Naive thymus-derived CD4-positive, alpha-beta T cell (primary cell): ENCODE measurements around the gene EIF2S3. TPM values are rescaled to one million over a fixed set of nuclear protein-coding genes. Genes with fewer than 3 reads are reported as not detected.

Source experiments
- ATAC-seq: fragments of 150-1000 bp; cut with Tn5 transposase; 2 replicates; pipeline ENCODE4 v1.10.0; 2021; ENCODE audit warnings: mild to moderate bottlenecking, moderate library complexity
- CTCF ChIA-PET: fragments of 350-600 bp; sonication (Branson Sonifier 250); formaldehyde crosslinking; loops from one replicate; lab custom pipeline; 2021; ENCODE audit warnings: antibody characterized with exemption; lab: Charles Lee
- POLR2A ChIA-PET: fragments of 350-600 bp; sonication (Branson Sonifier 250); formaldehyde crosslinking; loops from one replicate; lab custom pipeline; 2021; ENCODE audit warnings: antibody characterized with exemption, inconsistent platforms; lab: Charles Lee
- DNase-seq, 9 donors: peaks; one replicate each; pipeline versions ENCODE4 v3.0.0 to v3.0.0-alpha.2; 2020 to 2022; ENCODE audit warnings: mixed read lengths in 1 of 9
- H3K27ac ChIP-seq: one replicate; pipeline ENCODE4 v1.7.0; 2013; ENCODE audit warnings: mild to moderate bottlenecking, low read depth, low read length, moderate library complexity
- H3K27me3 ChIP-seq, 2 donors: one replicate each; pipeline ENCODE4 v1.7.0; 2013; ENCODE audit warnings: low read length in 2 of 2, mild to moderate bottlenecking in 2 of 2, moderate library complexity in 2 of 2; ENCODE audit not compliant: control insufficient read depth in 2 of 2, insufficient read depth in 2 of 2
- H3K36me3 ChIP-seq, 3 experiments: 1 replicate in 2 of 3; 2 replicates in 1 of 3; pipeline ENCODE4 v1.7.0; 2013; ENCODE audit warnings: low read length in 3 of 3, mild to moderate bottlenecking in 3 of 3, moderate library complexity in 1 of 3; ENCODE audit not compliant: insufficient read depth in 3 of 3, control insufficient read depth in 2 of 3
- H3K4me1 ChIP-seq, 2 donors: one replicate each; pipeline ENCODE4 v1.7.0; 2013; ENCODE audit warnings: low read length in 2 of 2, mild to moderate bottlenecking in 2 of 2, moderate library complexity in 1 of 2; ENCODE audit not compliant: control insufficient read depth in 2 of 2, insufficient read depth in 2 of 2
- H3K4me3 ChIP-seq: 2 replicates; pipeline ENCODE4 v1.7.0; 2013; ENCODE audit warnings: mild to moderate bottlenecking, low read length
- H3K9me3 ChIP-seq, 3 experiments: 1 replicate in 2 of 3; 2 replicates in 1 of 3; pipeline ENCODE4 v1.7.0; 2013; ENCODE audit warnings: low read length in 3 of 3; ENCODE audit not compliant: control insufficient read depth in 2 of 3
- H3K27ac Mint-ChIP-seq, 9 donors: one replicate each; pipeline ENCODE4 v1.8.0; 2020 to 2022; ENCODE audit warnings: mixed read lengths in 9 of 9, mild to moderate bottlenecking in 8 of 9, moderate library complexity in 5 of 9, inconsistent platforms in 2 of 9
- H3K27me3 Mint-ChIP-seq, 5 donors: one replicate each; pipeline ENCODE4 v1.8.0; 2021 to 2022; ENCODE audit warnings: mixed read lengths in 5 of 5, mild to moderate bottlenecking in 1 of 5
- H3K36me3 Mint-ChIP-seq, 5 donors: one replicate each; pipeline ENCODE4 v1.8.0; 2020 to 2022; ENCODE audit warnings: mixed read lengths in 5 of 5, mild to moderate bottlenecking in 3 of 5, inconsistent platforms in 1 of 5
- H3K4me1 Mint-ChIP-seq, 7 donors: one replicate each; pipeline ENCODE4 v1.8.0; 2020 to 2022; ENCODE audit warnings: mixed read lengths in 7 of 7, mild to moderate bottlenecking in 3 of 7, inconsistent platforms in 1 of 7
- H3K4me3 Mint-ChIP-seq, 10 donors: one replicate each; pipeline ENCODE4 v1.8.0; 2020 to 2022; ENCODE audit warnings: mild to moderate bottlenecking in 10 of 10, mixed read lengths in 10 of 10, moderate library complexity in 6 of 10, inconsistent platforms in 2 of 10
- H3K9me3 Mint-ChIP-seq, 11 donors: one replicate each; pipeline ENCODE4 v1.8.0; 2020 to 2022; ENCODE audit warnings: mixed read lengths in 11 of 11, mild to moderate bottlenecking in 4 of 11, inconsistent platforms in 1 of 11, moderate library complexity in 1 of 11
- intact Hi-C, 2 donors: fragments of 100-400 bp; cut with micrococcal nuclease; formaldehyde crosslinking; loops; one replicate each; pipeline ENCODE4 v1.15.1; 2023
- polyA plus RNA-seq, 2 donors: library from polyadenylated mRNA; unstranded; fragments of 300-500 nt; fragmentation: Illumina TruSeq; gene quantifications; one replicate each; pipeline ENCODE4 v1.2.3, GENCODE V29; 2021
- total RNA-seq, 6 experiments: library from RNA in 5 of 6; stranded (reverse) in 5 of 6; gene quantifications; 1 replicate in 5 of 6; 2 replicates in 1 of 6; pipeline ENCODE4 v1.2.3 and lab custom pipeline; 2021 to 2026

The EIF2S3 gene
- total RNA-seq (100 to 1,000 TPM; 174 to 270 (median 226) TPM), polyA plus RNA-seq (100 to 1,000 TPM; 125 to 126 TPM), total RNA-seq (lab: John Stamatoyannopoulos, UW) (387 reads per million, percentile 97 among the genes with 10 or more reads in this experiment)

- Histone ChIP-seq H3K27ac (no peak within 1 kb of the TSS), H3K36me3 (peaks cover 0 to 13% (median 7%) of the 10 kb centered on the region in 3 experiments), H3K4me3 (peak within 1 kb of the TSS; percentile 68), H3K27me3 (no peaks in the 10 kb centered on the region), H3K4me1 (peaks cover 0 to 6% of the 10 kb centered on the region in 2 donors), H3K9me3 (no peaks in the 10 kb centered on the region)
- Mint-ChIP-seq H3K4me1 (peaks cover 0 to 25% (median 4%) of the 10 kb centered on the region in 7 donors), H3K4me3 (peak within 1 kb of the TSS in 2 of 10 donors; percentile 96 to 99), H3K9me3 (peaks cover 0 to 2% (median 0%) of the 10 kb centered on the region in 11 donors), H3K27ac (peak within 1 kb of the TSS in 5 of 9 donors; percentile 97 to 100 (median 99)), H3K36me3 (peaks cover 0 to 4% (median 0%) of the 10 kb centered on the region in 5 donors), H3K27me3 (no peaks in the 10 kb centered on the region)
- ATAC-seq: peak; percentile 90
- ChIA-PET POLR2A (interaction anchor here (0.6 to 3.4 kb wide), 15 partner anchors 15 to 281 kb away, joined by 3 to 56 read pairs (median 5); partner anchors contain the start of genes APOO, CXorf58, KLHL15 and SAT1), CTCF (interaction anchor here (0.6 to 2.6 kb wide), 8 partner anchors 28 to 358 kb away, joined by 3 to 22 read pairs (median 8); partner anchors contain the start of genes CXorf58, KLHL15 and ZFX)
- DNase-seq: peak; percentile 75 to 97 (median 93)
- intact Hi-C loops: loop anchor here (1.0 to 10.0 kb wide), 13 partner anchors 29 to 411 kb away; partner anchors contain the start of genes PRDX4 (in 2 of the 2), SAT1 (in 2 of the 2), ACOT9 (in 1 of the 2) and APOO (in 1 of the 2)
These were observed at the start of gene EIF2S3 for GRCh38 chrX:24054182-24055042. EIF2S3 (plus strand) TSS chrX:24054956; CDS start chrX:24054969, 13 bp downstream.

GRCh38 chrX:24005028-24005427 lies 49.7 kb upstream of the EIF2S3 start:
- Mint-ChIP-seq H3K36me3 (peaks cover 0 to 14% (median 9%) of the 10 kb centered on the region in 5 donors), H3K9me3 (peaks cover 0 to 2% (median 0%) of the 10 kb centered on the region in 11 donors), H3K4me1 (peaks cover 3 to 24% (median 18%) of the 10 kb centered on the region in 7 donors), H3K27ac (peak overlapping the region in 1 of 9 donors; percentile 29), H3K27me3 (no peaks in the 10 kb centered on the region), H3K4me3 (no peak overlapping the region)
- CTCF ChIA-PET: no interaction called here
- H3K27me3 ChIP-seq: no peaks in the 10 kb centered on the region
- intact Hi-C loops: no loop called here
- POLR2A ChIA-PET: no interaction called here
- no peak overlapping the region for H3K27ac ChIP-seq
- ATAC-seq (no peak), DNase-seq (no peak)
- H3K4me1 ChIP-seq: no peaks in the 10 kb centered on the region
- H3K36me3 ChIP-seq: peaks cover 0 to 5% (median 5%) of the 10 kb centered on the region in 3 experiments
- no peak overlapping the region for H3K4me3 ChIP-seq
- H3K9me3 ChIP-seq: no peaks in the 10 kb centered on the region

GRCh38 chrX:24005867-24006266 lies 48.9 kb upstream of the EIF2S3 start:
- Mint-ChIP-seq H3K36me3 (peaks cover 0 to 21% (median 10%) of the 10 kb centered on the region in 5 donors), H3K9me3 (peaks cover 0 to 2% (median 0%) of the 10 kb centered on the region in 11 donors), H3K4me3 (no peak overlapping the region), H3K4me1 (peaks cover 12 to 33% (median 26%) of the 10 kb centered on the region in 7 donors), H3K27ac (peak overlapping the region in 2 of 9 donors; percentile 11 to 46), H3K27me3 (no peaks in the 10 kb centered on the region)
- no peak overlapping the region for H3K4me3 ChIP-seq
- no peaks in the 10 kb centered on the region for H3K27me3 ChIP-seq
- H3K4me1 ChIP-seq: no peaks in the 10 kb centered on the region
- ATAC-seq (no peak), DNase-seq (no peak)
- H3K9me3 ChIP-seq: no peaks in the 10 kb centered on the region
- peaks cover 0 to 5% (median 5%) of the 10 kb centered on the region in 3 experiments for H3K36me3 ChIP-seq
- POLR2A ChIA-PET: no interaction called here
- CTCF ChIA-PET: no interaction called here
- intact Hi-C loops: no loop called here
- H3K27ac ChIP-seq: no peak overlapping the region

- Histone ChIP-seq H3K27ac (no peak overlapping the region), H3K36me3 (no peaks in the 10 kb centered on the region), H3K4me1 (peaks cover 0 to 3% of the 10 kb centered on the region in 2 donors), H3K9me3 (no peaks in the 10 kb centered on the region), H3K27me3 (no peaks in the 10 kb centered on the region), H3K4me3 (no peak overlapping the region)
- peaks cover 0 to 18% (median 8%) of the 10 kb centered on the region in 5 donors for H3K36me3 Mint-ChIP-seq
- H3K4me1 Mint-ChIP-seq: peaks cover 21 to 47% (median 41%) of the 10 kb centered on the region in 7 donors
- intact Hi-C loops: no loop called here
- peaks cover 0 to 2% (median 0%) of the 10 kb centered on the region in 11 donors for H3K9me3 Mint-ChIP-seq
- H3K4me3 Mint-ChIP-seq: no peak overlapping the region
- peak overlapping the region in 1 of 9 donors; percentile 9 for H3K27ac Mint-ChIP-seq
- ATAC-seq: no peak
- ChIA-PET CTCF (interaction anchor here (0.6 kb wide), 1 partner anchor 105 kb away, joined by 3 read pairs; the partner anchor contains the start of genes APOO and CXorf58), POLR2A (interaction anchor here (0.8 kb wide), 1 partner anchor 15 kb away, joined by 3 read pairs; no protein-coding TSS in a partner anchor)
- DNase-seq: no peak
- no peaks in the 10 kb centered on the region for H3K27me3 Mint-ChIP-seq
These were observed 42.5 kb upstream of the EIF2S3 start for GRCh38 chrX:24012266-24012665.

GRCh38 chrX:24014388-24015018 lies 40.3 kb upstream of the EIF2S3 start:
- no peaks in the 10 kb centered on the region for H3K27me3 Mint-ChIP-seq
- H3K27me3 ChIP-seq: no peaks in the 10 kb centered on the region
- H3K36me3 Mint-ChIP-seq: peaks cover 0 to 15% (median 9%) of the 10 kb centered on the region in 5 donors
- intact Hi-C loops: loop anchor here in 1 of 2 donors (1.0 kb wide), 1 partner anchor 11 kb away; no protein-coding TSS in a partner anchor
- H3K9me3 ChIP-seq: no peaks in the 10 kb centered on the region
- DNase-seq (peak in 7 of 9 donors; percentile 10 to 47 (median 20)), ATAC-seq (peak; percentile 65)
- no peak overlapping the region for H3K4me3 ChIP-seq
- H3K9me3 Mint-ChIP-seq: no peaks in the 10 kb centered on the region
- H3K27ac Mint-ChIP-seq: peak overlapping the region; percentile 4 to 92 (median 81)
- peak overlapping the region in 9 of 10 donors; percentile 39 to 79 (median 69) for H3K4me3 Mint-ChIP-seq
- H3K36me3 ChIP-seq: no peaks in the 10 kb centered on the region
- POLR2A ChIA-PET: interaction anchor here (1.0 kb wide), 1 partner anchor 106 kb away, joined by 3 read pairs; no protein-coding TSS in a partner anchor
- CTCF ChIA-PET: interaction anchor here (0.6 to 1.0 kb wide), 3 partner anchors 9 to 107 kb away, joined by 3 read pairs; partner anchors contain the start of genes APOO and CXorf58
- peaks cover 18 to 42% (median 36%) of the 10 kb centered on the region in 7 donors for H3K4me1 Mint-ChIP-seq
- no peak overlapping the region for H3K27ac ChIP-seq
- H3K4me1 ChIP-seq: peaks cover 0 to 3% of the 10 kb centered on the region in 2 donors
